Umbilical cord (tissue), 2 donors: ENCODE results near the gene IL17C. TPM values are rescaled to one million over a fixed set of nuclear protein-coding genes. Genes with fewer than 3 reads are reported as not detected.
"Not testable (repeated sequence)": the region's sequence is repeated elsewhere in the genome, so short reads cannot be mapped to it uniquely, and the experiment has no call there.

Source experiments
- DNase-seq: peaks from one replicate; pipeline ENCODE4 v3.0.0-alpha.2; 2015; ENCODE audit warnings: low spot score
- total RNA-seq: library from RNA; depleted of rRNA; stranded (reverse); fragments of >200 nt; gene quantifications from one replicate; pipeline ENCODE4 v1.2.3, GENCODE V29; 2014; ENCODE audit warnings: low replicate concordance; ENCODE audit not compliant: insufficient read depth

The IL17C gene
- total RNA-seq, 1 donor from 2014 or later = not detected

DNA sequence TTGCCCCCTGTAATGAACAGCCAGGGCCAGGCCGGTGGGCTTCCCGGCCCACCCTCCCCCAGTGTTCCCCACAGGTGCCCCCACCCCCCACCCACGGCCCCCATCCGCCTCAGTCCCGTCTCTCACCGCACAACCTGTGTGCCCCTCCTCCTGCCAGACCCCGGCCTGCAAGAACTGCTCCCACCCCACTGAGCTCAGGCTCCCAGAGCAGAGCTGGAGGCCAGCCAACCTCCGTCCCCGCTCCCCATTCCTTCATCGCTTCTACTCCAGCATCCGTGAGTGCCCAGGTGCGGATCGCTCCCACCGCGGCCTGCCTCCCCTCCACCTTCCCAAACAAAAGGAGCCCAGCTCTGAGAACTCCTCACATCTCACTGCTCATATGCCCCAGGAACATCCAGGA is 20.3 kb downstream of the IL17C start:
- no peak for DNase-seq

DNA sequence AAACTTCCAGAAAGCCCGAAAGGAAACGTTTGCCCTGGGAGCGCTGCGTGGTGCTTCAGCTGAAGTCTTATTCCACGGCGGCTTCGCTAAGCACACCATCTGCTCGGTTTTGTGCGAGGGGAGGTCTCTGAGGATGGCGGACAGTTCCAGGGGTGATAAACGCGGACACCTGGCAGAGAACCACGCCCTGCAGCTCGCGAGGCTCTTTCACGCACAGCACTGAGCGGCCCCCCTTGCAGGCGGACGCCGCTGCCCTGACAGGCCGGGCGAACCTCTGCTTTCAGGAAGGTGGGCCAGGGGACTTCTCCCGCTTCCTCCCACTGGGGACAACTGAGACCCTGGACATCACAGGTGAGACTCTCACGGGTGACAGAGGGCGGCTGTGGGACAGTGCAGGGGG is 20.8 kb downstream of the IL17C start:
- DNase-seq = no peak

DNA sequence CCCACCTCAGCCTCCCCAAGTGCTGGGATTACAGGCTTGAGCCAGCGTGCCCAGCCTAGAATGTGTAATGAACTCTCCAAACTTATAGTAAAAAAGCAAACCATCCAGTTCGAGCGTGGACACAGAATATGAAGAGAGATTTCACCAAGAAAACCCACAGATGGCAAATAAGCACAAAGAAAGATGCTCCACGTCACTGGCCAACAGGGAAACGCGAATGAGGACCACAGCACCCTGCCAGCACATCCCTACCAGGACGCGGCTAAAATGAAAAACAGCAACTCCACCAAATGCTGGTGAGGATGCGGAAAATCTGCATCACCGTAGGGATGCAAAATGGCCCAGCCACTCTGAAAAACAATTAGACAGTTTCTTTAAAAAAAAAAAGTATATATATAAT is 23.1 kb downstream of the IL17C start:
- no peak for DNase-seq

DNA sequence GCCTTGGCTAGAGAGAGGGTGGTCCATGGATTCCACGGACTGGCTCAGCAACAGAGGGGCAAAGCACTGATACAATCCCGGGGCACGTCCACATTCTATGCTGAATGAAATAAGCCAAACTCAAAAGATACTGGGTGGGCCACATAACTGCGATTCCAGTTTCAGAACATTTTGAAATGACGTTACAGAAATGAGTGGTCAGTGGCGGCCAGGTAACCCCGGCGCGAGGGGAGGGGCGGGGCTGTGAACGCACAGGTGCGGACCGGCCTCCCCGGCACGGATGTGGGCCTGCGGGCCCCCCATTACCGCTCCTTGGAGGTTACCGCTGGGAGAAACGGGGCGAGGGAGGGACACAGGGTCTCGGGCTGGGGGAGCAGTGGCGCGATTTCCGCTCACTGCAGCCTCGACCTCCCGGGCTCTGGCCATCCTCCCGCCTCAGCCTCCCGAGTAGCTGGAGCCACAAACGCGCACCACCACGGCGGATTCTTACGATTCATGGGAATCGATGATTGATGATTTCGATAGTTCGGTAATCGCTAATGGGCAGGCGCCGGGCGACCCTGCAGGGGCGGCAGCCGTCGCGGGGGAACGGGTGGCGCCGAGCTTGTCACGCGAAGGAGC is 24.0 kb downstream of the IL17C start:
- DNase-seq = no peak

DNA sequence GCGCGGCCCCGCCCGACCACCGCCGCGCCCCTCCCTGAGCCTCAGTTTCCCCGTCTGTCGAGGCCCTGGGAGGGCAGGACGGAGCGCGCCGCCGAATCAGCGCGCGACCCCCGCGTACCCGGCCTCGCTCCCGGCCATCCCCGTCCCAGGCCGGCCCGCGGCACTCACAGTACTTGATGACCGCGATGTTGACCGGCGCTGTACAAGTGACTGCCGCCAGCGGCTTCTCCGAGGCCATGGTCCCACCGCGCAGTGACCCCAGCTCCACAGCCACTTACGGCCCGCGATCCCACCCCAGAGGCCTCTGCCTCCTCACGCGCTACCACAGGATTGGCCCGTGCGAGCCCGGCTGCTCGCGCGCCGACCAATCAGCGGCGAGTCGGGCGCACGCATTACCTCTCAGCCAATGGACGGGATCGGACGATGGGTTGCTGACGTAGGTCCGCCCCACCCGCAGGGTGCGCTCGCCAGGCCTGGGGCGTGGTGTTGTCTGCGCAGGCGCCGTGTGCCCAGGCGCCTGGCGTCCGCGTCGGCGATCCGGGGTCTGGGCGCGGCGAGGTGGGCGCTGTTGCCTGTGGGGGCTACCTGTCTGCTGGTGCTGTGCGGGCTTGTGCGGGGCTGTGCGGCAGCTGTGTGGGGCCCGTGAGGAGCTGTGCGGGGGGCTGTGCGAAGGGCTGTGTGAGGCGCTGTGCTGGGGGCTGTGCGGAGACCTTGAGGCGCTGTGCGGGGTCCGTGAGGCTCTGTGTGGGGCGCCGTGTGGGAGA is 24.7 kb downstream of the IL17C start, which contains the start of gene MVD:
Gene MVD (minus strand): TSS at position 249 of the 764 bp plus-strand sequence. CDS start 11 bp downstream, at position 238.
- DNase-seq = peak; percentile 99

DNA sequence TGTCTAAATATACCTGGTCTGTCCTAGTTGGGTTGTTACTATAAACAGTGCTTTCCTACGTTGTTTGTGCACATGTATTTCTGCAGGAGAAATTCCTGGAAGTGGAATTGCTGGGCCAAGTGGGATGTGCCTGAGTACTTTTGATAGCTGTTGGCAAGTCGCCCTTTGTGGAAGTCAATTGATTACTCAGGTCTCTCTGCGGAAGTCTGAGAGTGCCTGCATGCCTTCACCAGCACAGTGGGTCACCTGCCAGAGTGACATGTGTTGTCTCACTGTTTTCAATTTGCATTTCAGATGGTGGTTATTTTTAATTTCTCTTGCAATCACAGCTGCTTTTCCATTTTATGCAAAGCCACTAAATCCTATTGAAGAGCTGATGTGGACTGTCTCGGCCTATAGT is 26.8 kb downstream of the IL17C start:
- DNase-seq = no peak

DNA sequence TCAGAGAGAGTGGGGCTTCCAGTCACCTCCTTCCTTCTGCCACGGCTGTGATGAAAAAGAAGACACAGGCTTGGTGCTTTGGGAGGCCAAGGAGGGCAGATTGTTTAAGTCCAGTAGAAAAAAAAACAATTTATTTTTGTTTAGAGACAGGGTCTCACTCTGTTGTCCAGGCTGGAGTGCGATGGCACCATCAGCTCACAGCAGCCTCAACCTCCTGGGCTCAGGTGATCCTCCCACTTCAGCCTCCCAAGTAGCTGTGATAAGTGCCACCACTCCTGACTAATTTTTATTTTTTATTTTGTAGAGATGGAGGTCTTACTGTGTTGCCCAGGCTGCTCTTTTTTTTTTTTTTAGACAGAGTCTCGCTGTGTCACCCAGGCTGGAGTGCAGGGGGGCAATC is 27.2 kb downstream of the IL17C start:
- DNase-seq = no peak

DNA sequence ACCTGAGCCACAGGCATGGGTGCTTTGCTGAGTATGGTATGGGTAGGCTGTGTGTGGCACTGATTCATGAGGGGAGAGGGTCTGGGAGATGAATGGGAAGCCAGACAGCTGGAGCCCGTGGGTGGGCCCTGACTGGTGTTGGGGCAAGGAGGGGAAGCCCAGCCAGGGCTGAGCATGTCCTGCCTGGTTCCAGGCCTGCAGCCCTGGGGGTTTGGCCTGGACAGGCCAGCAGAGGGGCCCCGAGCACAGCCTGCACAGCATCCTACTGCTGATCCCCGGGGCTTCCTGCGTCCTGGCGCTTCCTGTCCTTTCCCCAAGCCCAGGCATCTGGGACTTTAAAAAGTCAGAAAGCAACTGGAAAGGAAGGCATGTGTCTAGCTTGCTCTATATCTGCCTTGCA is 29.1 kb downstream of the IL17C start:
- DNase-seq = no peak

DNA sequence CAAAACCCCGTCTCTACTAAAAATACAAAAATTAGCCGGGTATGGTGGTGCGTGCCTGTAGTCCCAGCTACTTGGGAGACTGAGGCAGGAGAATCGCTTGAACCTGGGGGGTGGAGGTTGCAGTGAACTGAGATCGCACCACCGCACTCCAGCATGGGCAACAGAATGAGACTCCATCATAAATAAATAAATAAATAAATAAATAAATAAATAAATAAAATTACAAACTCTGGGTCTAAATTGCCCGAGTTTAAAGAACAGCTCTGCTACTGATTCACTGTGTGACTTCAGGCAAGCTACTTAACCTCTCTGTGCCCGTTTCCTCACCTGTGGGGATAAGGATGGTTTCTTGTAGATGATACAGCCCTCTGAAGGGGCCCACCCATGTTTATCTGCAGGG is 31.1 kb downstream of the IL17C start:
- not testable (repeated sequence) for DNase-seq

DNA sequence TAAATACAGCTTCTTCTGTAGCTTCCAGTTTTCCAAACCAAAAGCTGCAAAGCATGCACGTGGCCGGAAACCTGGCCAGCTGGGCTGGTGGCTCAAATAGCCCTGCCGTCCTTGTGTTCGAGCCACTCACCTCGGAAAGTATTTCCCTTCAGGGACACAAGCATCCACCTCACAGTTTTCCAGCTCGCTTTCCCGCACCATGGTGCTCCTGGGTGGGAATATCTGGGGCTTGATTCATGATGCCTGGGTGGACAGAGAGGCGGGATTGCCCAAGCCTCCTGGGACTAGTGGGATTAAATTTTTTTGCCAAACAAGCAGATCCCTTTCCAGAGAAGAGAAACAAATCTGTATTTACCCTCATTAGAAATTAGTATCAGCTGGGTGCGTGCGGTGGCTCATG is 31.6 kb downstream of the IL17C start:
- no peak for DNase-seq

DNA sequence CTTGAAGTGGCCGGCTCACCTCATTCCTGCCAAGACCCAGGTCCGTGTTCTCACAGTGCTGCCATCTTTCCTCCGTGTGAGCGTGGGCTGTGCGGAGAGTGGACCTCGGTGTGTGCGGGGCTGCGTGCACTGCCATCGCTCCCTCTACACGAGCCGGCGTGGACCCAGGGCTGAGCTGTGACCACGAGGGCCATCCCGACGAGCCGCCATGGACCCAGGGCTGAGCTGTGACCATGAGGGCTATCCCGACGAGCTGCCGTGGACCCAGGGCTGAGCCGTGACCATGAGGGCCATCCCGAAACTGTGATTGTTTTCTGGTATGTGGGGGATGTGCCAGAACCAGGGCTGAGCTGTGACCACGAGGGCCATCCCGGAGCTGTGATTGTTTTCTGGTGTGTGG is 33.4 kb downstream of the IL17C start:
- no peak for DNase-seq

DNA sequence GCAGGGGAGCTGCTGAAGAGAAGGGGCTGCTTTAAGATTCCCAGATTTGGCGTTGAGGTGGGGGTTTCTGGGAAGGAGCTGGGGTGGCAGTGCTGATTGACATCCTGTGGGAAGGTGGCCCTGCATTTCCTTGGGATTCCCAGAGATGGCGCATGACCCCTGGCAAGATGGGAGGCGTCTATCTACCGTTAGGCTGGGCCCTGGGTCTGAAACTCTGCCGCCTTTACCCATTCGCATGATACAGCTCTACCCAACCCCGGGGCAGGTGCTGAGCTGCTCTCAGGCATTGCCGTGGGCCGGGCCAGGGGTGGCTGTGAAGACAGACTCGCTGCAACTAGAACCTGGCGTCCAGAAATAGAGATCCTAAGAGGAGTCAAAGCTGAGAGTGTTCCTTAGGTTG is 34.4 kb downstream of the IL17C start:
- DNase-seq = no peak

DNA sequence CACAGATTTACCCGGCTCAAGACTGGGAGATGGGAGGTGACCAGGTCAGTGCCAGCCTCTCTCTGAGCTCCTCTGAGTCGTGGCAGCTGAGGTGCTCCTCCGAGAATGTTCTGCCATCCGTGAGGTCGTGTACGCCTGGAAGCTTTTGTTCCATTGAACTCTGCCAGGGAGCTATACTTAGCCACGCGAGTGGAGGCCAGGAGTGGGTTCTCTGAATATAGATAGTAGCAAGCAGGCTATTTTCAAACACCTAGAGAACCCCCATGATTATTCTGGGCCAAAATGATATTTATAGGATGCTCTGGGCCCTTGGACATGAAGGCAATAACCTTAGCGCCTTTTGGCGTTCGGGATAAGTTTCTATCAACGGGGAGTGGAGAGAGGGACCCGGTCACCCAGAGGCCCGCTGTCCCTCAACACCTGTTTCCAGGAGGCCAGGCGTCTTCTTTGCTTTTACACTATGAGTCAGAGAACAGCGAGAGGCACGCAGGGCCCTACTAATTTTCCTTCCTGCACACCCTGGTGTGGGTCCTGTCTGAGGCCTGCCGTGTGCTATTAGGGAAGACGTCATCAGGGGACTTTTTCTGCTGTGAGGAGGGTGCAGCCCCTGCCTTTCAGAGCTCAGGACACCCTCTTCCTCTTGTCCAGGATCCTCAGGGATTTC is 35.5 kb downstream of the IL17C start:
- no peak for DNase-seq

DNA sequence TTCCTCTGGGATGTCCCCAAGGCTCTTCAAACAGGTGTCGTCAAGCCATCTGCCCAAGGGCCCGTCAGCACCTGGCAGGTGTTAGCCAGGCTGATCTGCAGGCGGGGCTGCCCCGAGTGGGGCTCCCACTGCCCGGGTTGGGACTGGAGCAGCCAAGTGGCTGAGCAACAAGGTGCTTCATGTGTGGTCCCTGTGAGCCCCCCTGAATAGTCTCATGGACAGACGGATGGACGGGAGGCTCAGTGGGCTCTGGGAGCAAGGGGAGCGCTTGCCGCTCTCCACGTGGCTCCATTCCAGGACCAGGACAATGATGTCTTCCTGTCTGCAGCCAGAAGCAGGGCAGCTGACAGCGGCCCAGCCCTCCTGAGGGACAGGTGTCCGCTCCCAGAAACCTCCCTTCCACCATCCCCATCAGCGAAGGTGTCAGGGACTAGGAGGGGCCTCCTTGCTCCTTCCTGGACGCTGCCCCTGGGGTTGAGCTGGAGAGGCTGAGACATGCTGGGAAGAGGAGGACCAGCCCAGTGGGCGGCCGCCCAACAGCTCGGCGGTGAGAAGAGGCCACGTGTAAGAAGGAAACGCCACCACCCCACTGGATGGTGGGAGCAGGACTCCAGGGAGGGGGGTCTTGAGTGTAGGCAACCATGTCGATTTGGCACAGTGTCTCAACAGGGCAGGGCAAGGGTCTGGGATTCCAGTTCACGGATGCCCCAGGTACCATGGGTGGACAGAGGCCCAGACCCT is 38.3 kb downstream of the IL17C start:
- DNase-seq = no peak

DNA sequence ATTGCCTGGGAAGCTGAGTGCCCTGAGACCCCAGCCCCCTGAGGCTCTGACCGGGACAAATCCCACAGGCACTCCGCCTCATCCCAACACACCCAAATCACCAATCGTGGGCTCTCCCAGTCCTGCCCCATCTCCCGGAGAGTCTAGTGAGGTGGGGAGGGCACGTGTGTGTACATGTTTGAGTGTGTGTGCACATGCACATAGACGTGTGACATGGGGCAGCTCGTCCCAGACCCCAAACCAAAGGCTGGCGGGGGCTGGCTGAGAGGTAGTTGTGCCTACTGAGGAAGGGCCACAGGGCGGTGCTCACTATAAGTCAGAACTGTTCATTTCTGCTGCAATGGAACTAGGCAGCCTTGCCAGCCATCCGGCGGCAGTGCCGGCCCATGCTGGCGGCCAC is 39.3 kb downstream of the IL17C start:
- no peak for DNase-seq

DNA sequence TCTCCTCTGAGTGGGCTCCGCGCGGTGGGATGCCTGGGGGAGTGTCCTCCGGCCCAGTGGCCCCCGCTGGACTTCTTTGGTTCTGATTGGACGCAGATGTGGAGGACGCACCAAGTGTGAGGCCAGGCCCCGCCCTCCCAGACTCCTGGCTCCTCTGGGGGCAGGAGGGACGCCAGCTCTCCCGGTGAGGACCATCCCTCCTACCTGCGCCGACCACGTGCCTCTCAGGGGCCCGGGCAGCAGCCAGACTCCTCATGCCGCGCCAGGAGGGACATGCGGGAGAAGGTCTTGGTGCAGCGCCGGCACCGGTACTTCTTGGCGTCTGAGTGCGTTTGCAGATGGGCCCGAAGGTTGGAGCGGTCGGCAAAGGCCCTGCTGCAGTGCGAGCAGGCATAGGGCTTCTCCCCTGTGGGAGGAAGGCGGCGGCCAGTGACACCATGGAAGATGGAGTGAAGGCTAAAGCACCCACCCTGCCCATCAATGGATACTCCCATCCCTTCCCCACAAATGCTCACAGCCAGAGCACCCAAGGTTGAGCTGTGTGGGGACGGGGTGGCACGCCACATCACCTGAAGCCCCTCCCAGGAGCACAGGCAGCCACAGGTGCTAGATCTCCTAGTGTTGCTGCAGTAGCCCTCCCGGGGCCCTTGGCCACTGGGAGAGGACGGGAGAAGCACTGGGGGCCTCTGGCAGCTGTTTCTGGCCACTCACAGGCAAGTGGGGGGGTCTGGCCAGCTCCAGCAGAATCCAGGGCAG is 40.0 kb downstream of the IL17C start:
- no peak for DNase-seq

DNA sequence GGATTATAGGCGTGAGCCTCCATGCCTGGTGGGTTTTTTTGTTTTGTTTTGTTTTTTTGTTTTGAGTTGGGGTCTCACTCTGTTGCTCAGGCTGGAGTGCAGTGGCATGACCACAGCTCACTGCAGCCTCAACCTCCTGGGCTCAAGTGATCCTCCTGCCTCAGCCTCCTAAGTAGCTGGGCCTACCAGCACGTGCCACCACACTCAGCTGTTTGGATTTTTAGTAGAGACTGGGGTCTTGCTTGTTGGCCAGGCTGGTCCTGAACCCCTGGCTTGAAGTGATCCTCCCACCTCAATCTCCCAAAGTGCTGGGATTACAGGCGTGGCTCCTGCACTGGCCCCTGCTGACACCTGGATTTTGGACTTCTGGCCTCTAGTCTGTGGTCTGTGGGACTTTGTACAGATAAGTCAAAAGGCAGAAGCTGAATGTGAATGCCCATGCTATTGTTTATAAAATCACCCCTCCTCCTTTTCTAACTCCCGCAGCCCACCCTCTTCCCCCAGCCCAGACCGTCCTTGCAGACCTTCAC is 42.2 kb downstream of the IL17C start:
- no peak for DNase-seq

DNA sequence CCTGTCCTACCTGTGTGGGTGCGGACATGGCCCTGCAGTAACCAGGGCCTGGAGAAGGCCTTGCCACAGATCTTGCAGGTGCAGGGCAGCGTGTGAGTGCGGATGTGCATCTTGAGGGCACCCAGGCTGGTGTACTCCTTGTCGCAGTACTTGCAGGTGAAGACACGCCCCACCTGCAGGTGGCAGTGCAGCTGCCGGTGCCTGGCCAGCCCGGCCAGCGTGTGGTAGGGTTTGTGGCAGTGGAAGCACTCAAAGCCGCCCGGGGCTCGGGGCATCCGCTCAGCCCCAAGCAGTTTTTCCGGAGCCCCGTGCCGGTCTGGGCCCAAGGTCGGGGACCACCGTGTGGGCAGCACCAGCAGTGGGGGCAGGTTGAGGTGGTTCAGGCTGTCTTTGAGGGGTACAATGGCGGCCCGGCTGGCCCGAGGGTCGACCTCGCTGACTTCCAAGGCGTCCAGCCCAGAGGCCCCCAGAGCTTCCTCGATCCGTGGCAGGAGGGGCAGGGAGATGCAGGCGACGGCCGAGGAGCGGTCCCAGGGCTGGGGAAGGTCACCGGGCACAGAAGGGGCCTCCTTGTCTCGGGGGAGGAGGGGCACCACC is 42.8 kb downstream of the IL17C start:
- no peak for DNase-seq

DNA sequence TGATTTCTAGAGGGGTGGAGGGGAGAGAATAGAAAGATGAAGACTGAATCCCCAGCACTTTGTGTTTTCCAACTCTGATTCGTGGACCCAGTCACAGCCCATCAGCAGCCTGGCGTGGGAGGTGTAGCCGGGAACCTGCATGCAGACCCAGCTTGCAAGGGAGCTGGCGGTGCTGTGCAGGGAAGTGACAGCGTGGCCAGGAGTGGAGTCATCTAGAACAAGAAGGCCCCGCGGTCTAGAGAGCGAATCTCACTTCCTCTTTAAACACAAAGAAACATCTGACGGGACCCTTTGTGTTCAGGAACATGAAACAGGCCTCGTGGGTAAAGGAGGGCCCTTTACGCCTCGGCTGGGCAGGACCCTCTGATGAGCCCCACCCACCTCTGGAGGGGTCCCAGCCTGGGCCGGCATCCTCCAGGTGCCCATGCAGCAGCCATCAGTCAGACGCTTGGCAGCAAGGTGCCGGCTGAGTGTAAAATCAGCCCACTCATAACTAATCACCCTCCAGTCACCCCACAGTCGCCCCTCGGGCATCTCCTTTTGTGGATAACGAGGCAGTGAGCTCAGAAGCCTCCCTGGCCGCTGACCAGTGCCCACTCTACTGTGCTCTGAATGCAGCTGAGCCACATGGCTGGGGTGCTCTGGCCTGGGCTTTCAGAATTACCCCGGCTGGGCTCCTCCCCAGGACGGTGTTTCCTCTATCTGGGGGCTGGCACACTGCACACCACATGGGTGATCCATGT is 43.5 kb downstream of the IL17C start:
- no peak for DNase-seq

DNA sequence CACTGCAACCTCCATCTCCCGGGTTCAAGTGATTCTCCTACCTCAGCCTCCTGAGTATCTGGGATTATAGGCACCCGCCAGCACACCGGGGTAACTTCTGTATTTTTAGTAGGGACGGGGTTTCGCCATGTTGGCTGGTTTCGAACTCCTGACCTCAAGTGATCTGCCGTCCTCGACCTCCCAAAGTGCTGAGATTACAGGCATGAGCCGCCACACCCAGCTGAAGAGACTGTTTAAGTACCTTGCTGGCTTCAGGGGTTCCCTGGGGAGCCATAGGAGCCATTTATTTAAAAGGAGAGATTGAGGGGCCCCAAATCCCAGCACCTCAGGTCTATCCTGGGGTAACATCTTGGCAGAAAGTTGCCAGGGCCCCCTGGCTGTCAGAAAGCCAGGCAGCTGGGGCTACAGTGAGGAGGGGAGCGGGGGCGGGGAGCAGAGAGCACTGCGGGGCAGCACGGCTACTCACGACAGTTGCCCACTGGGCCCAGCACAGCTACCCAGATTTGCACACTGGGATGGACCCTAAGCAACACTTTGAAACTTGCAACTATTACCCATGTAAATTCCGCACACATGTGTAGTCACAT is 46.3 kb downstream of the IL17C start:
- DNase-seq = no peak
